Measurements from ENCODE around the gene MR1.

GRCh38 chr1:181091309-181092040 lies 57.7 kb downstream of the MR1 start:
- TF ChIP-seq, protein P1, sequence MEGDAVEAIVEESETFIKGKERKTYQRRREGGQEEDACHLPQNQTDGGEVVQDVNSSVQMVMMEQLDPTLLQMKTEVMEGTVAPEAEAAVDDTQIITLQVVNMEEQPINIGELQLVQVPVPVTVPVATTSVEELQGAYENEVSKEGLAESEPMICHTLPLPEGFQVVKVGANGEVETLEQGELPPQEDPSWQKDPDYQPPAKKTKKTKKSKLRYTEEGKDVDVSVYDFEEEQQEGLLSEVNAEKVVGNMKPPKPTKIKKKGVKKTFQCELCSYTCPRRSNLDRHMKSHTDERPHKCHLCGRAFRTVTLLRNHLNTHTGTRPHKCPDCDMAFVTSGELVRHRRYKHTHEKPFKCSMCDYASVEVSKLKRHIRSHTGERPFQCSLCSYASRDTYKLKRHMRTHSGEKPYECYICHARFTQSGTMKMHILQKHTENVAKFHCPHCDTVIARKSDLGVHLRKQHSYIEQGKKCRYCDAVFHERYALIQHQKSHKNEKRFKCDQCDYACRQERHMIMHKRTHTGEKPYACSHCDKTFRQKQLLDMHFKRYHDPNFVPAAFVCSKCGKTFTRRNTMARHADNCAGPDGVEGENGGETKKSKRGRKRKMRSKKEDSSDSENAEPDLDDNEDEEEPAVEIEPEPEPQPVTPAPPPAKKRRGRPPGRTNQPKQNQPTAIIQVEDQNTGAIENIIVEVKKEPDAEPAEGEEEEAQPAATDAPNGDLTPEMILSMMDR (conservative IDR thresholded peaks at IDR 0.05 in 1 of 2, IDR thresholded peaks at IDR 0.05 in 1 of 2; ENCODE audit: low read depth in 1 of 2, low read length in 2 of 2): no peak
- TF ChIP-seq EZH2 (IDR thresholded peaks at IDR 0.05; ENCODE audit: low read length, missing control alignments): no peak
